GM12878 (cell line): ENCODE results near the gene AGAP1. TPM values are rescaled to one million over a fixed set of nuclear protein-coding genes. Genes with fewer than 3 reads are reported as not detected.

Source experiments
- ATAC-seq: fragments of 200-7000 bp; cut with Tn5 transposase; 3 replicates; pipeline ENCODE4 v1.9.1; 2020; ENCODE audit warnings: mild to moderate bottlenecking, moderate library complexity
- BruUV-seq: library from RNA; stranded (reverse); fragments of 400-500 nt; replicated peaks from 2 replicates; lab custom pipeline; 2021; lab: Mats Ljungman, UMichigan
- CTCF ChIA-PET: fragments of 300-600 bp; sonication (Branson Sonifier 250); formaldehyde crosslinking; extraction: SDS; loops from one replicate; lab custom pipeline; 2021; ENCODE audit warnings: inconsistent platforms; lab: Yijun Ruan, JAX
- POLR2A ChIA-PET: fragments of 350-600 bp; formaldehyde crosslinking; extraction: SDS; loops from one replicate; lab custom pipeline; 2021; ENCODE audit warnings: inconsistent platforms; lab: Charles Lee
- RAD21 ChIA-PET: fragments of 300-600 bp; sonication (Branson Sonifier 250); formaldehyde crosslinking; loops from one replicate; lab custom pipeline; 2023; ENCODE audit warnings: antibody characterized with exemption; ENCODE audit not compliant: unreplicated experiment; lab: Charles Lee
- SMC1A ChIA-PET: fragments of 300-600 bp; sonication (Branson Sonifier 250); formaldehyde crosslinking; loops from one replicate; lab custom pipeline; 2023; ENCODE audit not compliant: unreplicated experiment, uncharacterized antibody; lab: Charles Lee
- DNase-seq: peaks from one replicate; pipeline ENCODE4 v3.0.0-alpha.2; 2011; ENCODE audit warnings: low read depth, low spot score
- FAIRE-seq: peaks from 3 replicates; lab custom pipeline; 2011; peaks lifted over from hg19 to GRCh38; lab: Jason Lieb, UNC
- H2AFZ ChIP-seq: 2 replicates; pipeline ENCODE4 v1.6.0; 2011; ENCODE audit warnings: low read depth, low read length, control low read depth; ENCODE audit not compliant: control insufficient read depth
- H3K27ac ChIP-seq: 2 replicates; pipeline ENCODE4 v1.5.1; 2011; ENCODE audit warnings: control low read depth; ENCODE audit not compliant: control insufficient read depth, insufficient read depth
- H3K27me3 ChIP-seq, 2 experiments: replicated peaks in 1 of 2; 2 replicates each; pipeline versions ENCODE4 v1.6.0 to v1.6.1; 2011; ENCODE audit warnings: low read length in 1 of 2; ENCODE audit not compliant: control insufficient read depth in 2 of 2, insufficient read depth in 2 of 2
- H3K36me3 ChIP-seq, 2 experiments: 2 replicates each; pipeline ENCODE4 v1.5.1; 2011; ENCODE audit warnings: low read length in 1 of 2; ENCODE audit not compliant: control insufficient read depth in 2 of 2, insufficient read depth in 2 of 2
- H3K4me1 ChIP-seq: 2 replicates; pipeline ENCODE4 v1.6.1; 2011; ENCODE audit warnings: mild to moderate bottlenecking, low read length, moderate library complexity, mixed read lengths; ENCODE audit not compliant: control insufficient read depth, insufficient read depth
- H3K4me2 ChIP-seq: 2 replicates; pipeline ENCODE4 v1.6.0; 2011; ENCODE audit warnings: control low read depth; ENCODE audit not compliant: control insufficient read depth, insufficient read depth
- H3K4me3 ChIP-seq: fragments of 200-600 bp; sonication (generic); 2 replicates; pipeline ENCODE4 v1.5.1; 2016
- H3K79me2 ChIP-seq: 2 replicates; pipeline ENCODE4 v1.6.0; 2011; ENCODE audit warnings: low read length; ENCODE audit not compliant: control insufficient read depth, insufficient read depth
- H3K9ac ChIP-seq: 2 replicates; pipeline ENCODE4 v1.8.0; 2011; ENCODE audit warnings: low read length, control low read depth, mixed read lengths; ENCODE audit not compliant: control insufficient read depth, insufficient read depth
- H3K9me3 ChIP-seq: replicated peaks from 3 replicates; pipeline ENCODE4 v1.5.1; 2011; ENCODE audit warnings: mild to moderate bottlenecking, low read length; ENCODE audit not compliant: control insufficient read depth, insufficient read depth
- H4K20me1 ChIP-seq: 2 replicates; pipeline ENCODE4 v1.6.0; 2011; ENCODE audit not compliant: control insufficient read depth, insufficient read depth
- CHD2 ChIP-seq: IDR thresholded peaks from 2 replicates; pipeline ENCODE4 v1.6.1; 2011; ENCODE audit warnings: low read depth, low read length, improper control_type of control experiment, borderline replicate concordance
- CTCF ChIP-seq, 3 experiments: IDR thresholded peaks in 2 of 3; conservative IDR thresholded peaks in 1 of 3; 2 replicates each; pipeline ENCODE4 v1.5.1; 2011; ENCODE audit warnings: low read depth in 3 of 3, low read length in 3 of 3, mild to moderate bottlenecking in 3 of 3, control low read depth in 2 of 3, moderate library complexity in 2 of 3, inconsistent platforms in 1 of 3, mixed read lengths in 1 of 3; ENCODE audit not compliant: control insufficient read depth in 2 of 3, insufficient read depth in 1 of 3; ENCODE audit errors: extremely low read depth in 1 of 3
- EGR1 ChIP-seq, 2 experiments: IDR thresholded peaks; 1 replicate in 1 of 2; 2 replicates in 1 of 2; pipeline ENCODE4 v1.6.1; 2011 to 2012; ENCODE audit warnings: low read depth in 2 of 2, low read length in 2 of 2, borderline replicate concordance in 1 of 2, mild to moderate bottlenecking in 1 of 2, moderate library complexity in 1 of 2
- FOXK2 ChIP-seq: fragments of 450-650 bp; IDR thresholded peaks from 2 replicates; pipeline ENCODE4 v1.6.1; 2017; ENCODE audit warnings: mild to moderate bottlenecking, moderate library complexity
- GABPA ChIP-seq: IDR thresholded peaks from 2 replicates; pipeline ENCODE4 v1.6.1; 2014; ENCODE audit warnings: antibody characterized with exemption, low read depth, mild to moderate bottlenecking, inconsistent platforms
- GATAD2B ChIP-seq: fragments of 450-650 bp; conservative IDR thresholded peaks from 2 replicates; pipeline ENCODE4 v1.6.1; 2017; ENCODE audit warnings: low read depth, mild to moderate bottlenecking, moderate library complexity
- IKZF1 ChIP-seq: fragments of 450-650 bp; conservative IDR thresholded peaks from 2 replicates; pipeline ENCODE4 v1.6.1; 2017; ENCODE audit warnings: antibody characterized with exemption, mild to moderate bottlenecking
- NFXL1 ChIP-seq: fragments of 450-650 bp; IDR thresholded peaks from 2 replicates; pipeline ENCODE4 v1.6.1; 2017; ENCODE audit warnings: antibody characterized with exemption, mild to moderate bottlenecking, borderline replicate concordance
- NR2C2 ChIP-seq: IDR thresholded peaks from 2 replicates; pipeline ENCODE4 v1.6.1; 2011; ENCODE audit warnings: borderline replicate concordance, low read depth; ENCODE audit not compliant: control insufficient read depth, insufficient read length
- PAX5 ChIP-seq: IDR thresholded peaks from 2 replicates; pipeline ENCODE4 v1.6.1; 2011; ENCODE audit warnings: low read depth, low read length, borderline replicate concordance
- RB1 ChIP-seq: fragments of 450-650 bp; formaldehyde crosslinking; IDR thresholded peaks from 2 replicates; pipeline ENCODE4 v1.6.1; 2017; ENCODE audit warnings: mild to moderate bottlenecking, borderline replicate concordance
- SIN3A ChIP-seq: IDR thresholded peaks from 2 replicates; pipeline ENCODE4 v1.6.1; 2012; ENCODE audit warnings: low read depth, low read length, improper control_type of control experiment
- YBX1 ChIP-seq: fragments of 450-650 bp; IDR thresholded peaks from 2 replicates; pipeline ENCODE4 v1.6.1; 2016; ENCODE audit warnings: antibody characterized with exemption
- WGBS: methylation state at CpG from one replicate; pipeline ENCODE4 v1.1.6; 2016; ENCODE audit warnings: low lambda C conversion rate; ENCODE audit not compliant: insufficient replicate concordance, insufficient coverage; ENCODE audit errors: missing lambda C conversion rate; 5-methylcytosine and 5-hydroxymethylcytosine counted together
- in situ Hi-C: fragments of 300-500 bp; cut with MboI; formaldehyde crosslinking; loops from 9 replicates; pipeline ENCODE4 v1.14.3; 2018; ENCODE audit warnings: mixed read lengths
- intact Hi-C: fragments of 100-400 bp; cut with micrococcal nuclease; formaldehyde crosslinking; loops from one replicate; pipeline ENCODE4 v1.14.2; 2022; ENCODE audit not compliant: unreplicated experiment
- polyA plus RNA-seq, 11 experiments: library from polyadenylated mRNA; depleted of rRNA in 4 of 11; unstranded in 6 of 11; stranded (reverse) in 5 of 11; fragments of >200 nt; fragmentation: Nextera tagmentation in 4 of 11; fragmentation: Illumina TruSeq in 1 of 11; extraction: Ambion mirVana in 4 of 11; extraction: Trizol in 1 of 11; gene quantifications; 1 replicate in 1 of 11; 2 replicates in 10 of 11; pipeline versions ENCODE4 v1.2.1 to v1.2.3, GENCODE V29; 2011 to 2016; ENCODE audit warnings: inconsistent platforms in 2 of 11, missing spikeins in 2 of 11, low read depth in 1 of 11
- total RNA-seq, 4 experiments: library from RNA; depleted of rRNA in 3 of 4; stranded (reverse); fragments of >200 nt in 3 of 4; fragmentation: Illumina TruSeq in 1 of 4; extraction: Trizol in 1 of 4; gene quantifications; 2 replicates each; pipeline versions ENCODE4 v1.2.1 to v1.2.3, GENCODE V29; 2013 to 2021

Gene AGAP1
- total and polyA plus RNA-seq, 10 of the 15 experiments (the other 5 are each of a cell fraction or from before 2014, with no cell fraction given), result 0.05 to 0.15 (median 0.06) TPM; not detected in 7

- FAIRE-seq, result no peak
- no peak overlapping the region for H3K4me3 ChIP-seq
- no peaks in the 10 kb centered on the region for H3K36me3 ChIP-seq
- ChIA-PET RAD21 (no interaction called here), SMC1A (no interaction called here), CTCF (no interaction called here), POLR2A (interaction anchor here (0.6 kb wide), 1 partner anchor 1507 kb away, joined by 3 read pairs; no protein-coding TSS in a partner anchor)
- in situ Hi-C loops (no loop called here), intact Hi-C loops (no loop called here)
- no peak overlapping the region for H2AFZ ChIP-seq
- no peaks in the 10 kb centered on the region for H3K79me2 ChIP-seq
- H3K27me3 ChIP-seq, result no peaks in the 10 kb centered on the region
- H4K20me1 ChIP-seq, result no peaks in the 10 kb centered on the region
- TF ChIP-seq RB1 (no peak), NR2C2 (no peak)
- ATAC-seq, result no peak
- H3K4me2 ChIP-seq, result no peak overlapping the region
- no peak overlapping the region for H3K9ac ChIP-seq
- no peak overlapping the region for H3K27ac ChIP-seq
- H3K4me1 ChIP-seq, result no peaks in the 10 kb centered on the region
- WGBS, result 27% methylated on average over 10 of the region's 10 CpGs
- BruUV-seq, result no TSS peak
- no peaks in the 10 kb centered on the region for H3K9me3 ChIP-seq
- no peak for DNase-seq
These were observed 191.3 kb downstream of the AGAP1 start for GRCh38 chr2:235685024-235685721.

- ATAC-seq (no peak), DNase-seq (no peak), FAIRE-seq (no peak)
- intact Hi-C loops (no loop called here), in situ Hi-C loops (no loop called here)
- Histone ChIP-seq H3K9ac (no peak overlapping the region), H3K36me3 (no peaks in the 10 kb centered on the region), H3K27me3 (no peaks in the 10 kb centered on the region), H3K4me2 (no peak overlapping the region), H3K27ac (no peak overlapping the region), H2AFZ (no peak overlapping the region), H4K20me1 (no peaks in the 10 kb centered on the region), H3K4me1 (no peaks in the 10 kb centered on the region), H3K4me3 (no peak overlapping the region), H3K79me2 (no peaks in the 10 kb centered on the region), H3K9me3 (no peaks in the 10 kb centered on the region)
- TF ChIP-seq GABPA, result no peak
- no peak for TF ChIP-seq CTCF (IDR thresholded peaks at IDR 0.05 in 2 of 3, conservative IDR thresholded peaks at IDR 0.05 in 1 of 3; ENCODE audit: control insufficient read depth in 2 of 3, extremely low read depth in 1 of 3, insufficient read depth in 1 of 3, low read depth in 3 of 3, low read length in 3 of 3)
- TF ChIP-seq SIN3A, result no peak
- TF ChIP-seq NFXL1, result no peak
- TF ChIP-seq CHD2, result no peak
- no peak for TF ChIP-seq GATAD2B
- no peak for TF ChIP-seq FOXK2
- TF ChIP-seq IKZF1, result no peak
- no peak for TF ChIP-seq YBX1
- TF ChIP-seq EGR1 (IDR thresholded peaks at IDR 0.05; ENCODE audit: borderline replicate concordance in 1 of 2, low read depth in 2 of 2, low read length in 2 of 2), result no peak
- no peak for TF ChIP-seq PAX5
- no TSS peak for BruUV-seq
- ChIA-PET POLR2A (no interaction called here), RAD21 (no interaction called here), SMC1A (no interaction called here), CTCF (no interaction called here)
- WGBS, result 59% methylated on average over 26 of the region's 26 CpGs
These were observed 194.9 kb downstream of the AGAP1 start for GRCh38 chr2:235688511-235689426.
